ENCODE data around the gene MOGAT1.
"Not testable (repeated sequence)": the region's sequence is repeated elsewhere in the genome, so short reads cannot be mapped to it uniquely, and the experiment has no call there.

Gene MOGAT1

GRCh38 chr2:222714361-222715241 is 43.1 kb downstream of the MOGAT1 start:
- Histone ChIP-seq H3K4me1 (ENCODE audit: insufficient read depth, low read length) (peaks cover 13% of the 10 kb centered on the region), H3K27me3 (ENCODE audit: control insufficient read depth in 1 of 2, insufficient read depth in 2 of 2, low read length in 2 of 2) (no peaks in the 10 kb centered on the region), H3K4me3 (ENCODE audit: low read depth in 1 of 2, low read length in 2 of 2) (no peak overlapping the region), H3K9ac (ENCODE audit: low read length) (no peak overlapping the region), H3K36me3 (ENCODE audit: insufficient read depth, low read length) (no peaks in the 10 kb centered on the region), H3K9me3 (ENCODE audit: low read length) (no peaks in the 10 kb centered on the region), H3K27ac (ENCODE audit: low read depth, low read length) (no peak overlapping the region)

- Histone ChIP-seq H3K9ac (ENCODE audit: low read length) (no peak overlapping the region), H3K27me3 (ENCODE audit: control insufficient read depth in 1 of 2, insufficient read depth in 2 of 2, low read length in 2 of 2) (no peaks in the 10 kb centered on the region), H3K27ac (ENCODE audit: low read depth, low read length) (no peak overlapping the region), H3K4me1 (ENCODE audit: insufficient read depth, low read length) (peaks cover 13% of the 10 kb centered on the region), H3K9me3 (ENCODE audit: low read length) (no peaks in the 10 kb centered on the region), H3K36me3 (ENCODE audit: insufficient read depth, low read length) (no peaks in the 10 kb centered on the region), H3K4me3 (ENCODE audit: low read depth in 1 of 2, low read length in 2 of 2) (no peak overlapping the region)
Observed at GRCh38 chr2:222715742-222716141, 44.3 kb downstream of the MOGAT1 start.

DNA sequence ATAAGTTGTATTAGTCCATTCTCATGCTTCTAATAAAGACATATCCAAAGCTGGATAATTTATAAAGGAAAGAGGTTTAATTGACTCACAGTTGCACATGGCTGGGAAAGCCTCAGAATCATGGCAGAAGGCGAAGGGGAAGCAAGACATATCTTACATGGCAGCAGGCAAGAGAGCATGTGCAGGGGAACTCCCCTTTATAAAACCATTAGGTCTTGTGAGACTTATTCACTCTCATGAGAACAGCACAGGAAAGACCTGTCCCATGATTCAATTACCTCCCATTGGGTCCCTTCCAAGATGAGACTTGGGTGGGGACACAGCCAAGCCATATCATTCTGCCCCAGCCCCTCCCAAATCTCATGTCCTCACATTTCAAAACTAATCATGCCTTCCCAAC is 48.3 kb downstream of the MOGAT1 start:
- H3K27me3 ChIP-seq (ENCODE audit: control insufficient read depth in 1 of 2, insufficient read depth in 2 of 2, low read length in 2 of 2); H3K9me3 ChIP-seq (ENCODE audit: low read length); H3K4me1 ChIP-seq (ENCODE audit: insufficient read depth, low read length); H3K4me3 ChIP-seq (ENCODE audit: low read depth in 1 of 2, low read length in 2 of 2); H3K9ac ChIP-seq (ENCODE audit: low read length); H3K36me3 ChIP-seq (ENCODE audit: insufficient read depth, low read length); H3K27ac ChIP-seq (ENCODE audit: low read depth, low read length): not testable (repeated sequence)

- not testable (repeated sequence) for H3K27ac ChIP-seq (ENCODE audit: low read depth, low read length); H3K9me3 ChIP-seq (ENCODE audit: low read length); H3K9ac ChIP-seq (ENCODE audit: low read length); H3K36me3 ChIP-seq (ENCODE audit: insufficient read depth, low read length); H3K27me3 ChIP-seq (ENCODE audit: control insufficient read depth in 1 of 2, insufficient read depth in 2 of 2, low read length in 2 of 2); H3K4me1 ChIP-seq (ENCODE audit: insufficient read depth, low read length); H3K4me3 ChIP-seq (ENCODE audit: low read depth in 1 of 2, low read length in 2 of 2)
Observed at GRCh38 chr2:222721597-222721996, 50.1 kb downstream of the MOGAT1 start.

DNA sequence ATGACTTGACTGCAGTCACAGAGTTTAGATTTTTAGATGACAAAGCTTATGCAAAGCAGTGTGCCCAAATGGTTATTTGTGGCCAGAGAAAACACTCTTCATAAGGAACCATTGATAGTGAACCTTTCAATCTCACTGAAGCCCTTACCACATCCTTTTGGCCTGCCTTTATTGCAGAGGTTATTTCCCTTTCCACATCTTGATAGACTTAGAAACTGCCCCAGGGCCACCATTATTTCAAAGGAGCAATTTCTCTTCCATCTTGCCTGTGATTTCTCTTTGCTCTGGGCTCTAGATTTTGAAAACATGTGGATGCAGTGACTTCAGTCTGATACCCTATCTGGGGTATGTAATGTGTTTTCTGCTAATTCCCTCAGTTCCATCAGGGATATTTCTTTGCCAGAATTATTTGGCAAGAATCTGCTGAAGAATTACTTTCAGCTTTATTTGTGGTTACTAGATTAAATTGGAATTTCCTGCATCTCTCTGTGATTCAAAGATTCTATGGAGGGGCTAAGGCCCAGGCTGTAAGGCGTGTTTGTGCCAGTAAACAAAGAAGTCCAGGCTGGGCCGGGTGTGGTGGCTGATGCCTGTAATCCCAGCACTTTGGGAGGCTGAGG is 51.0 kb downstream of the MOGAT1 start:
- Histone ChIP-seq H3K9me3 (ENCODE audit: low read length) (no peaks in the 10 kb centered on the region), H3K27me3 (ENCODE audit: control insufficient read depth in 1 of 2, insufficient read depth in 2 of 2, low read length in 2 of 2) (no peaks in the 10 kb centered on the region), H3K4me1 (ENCODE audit: insufficient read depth, low read length) (no peaks in the 10 kb centered on the region), H3K4me3 (ENCODE audit: low read depth in 1 of 2, low read length in 2 of 2) (no peak overlapping the region), H3K36me3 (ENCODE audit: insufficient read depth, low read length) (no peaks in the 10 kb centered on the region), H3K9ac (ENCODE audit: low read length) (no peak overlapping the region), H3K27ac (ENCODE audit: low read depth, low read length) (no peak overlapping the region)

GRCh38 chr2:222724208-222724607 is 52.8 kb downstream of the MOGAT1 start:
- H3K9me3 ChIP-seq (ENCODE audit: low read length) = no peaks in the 10 kb centered on the region
- no peak overlapping the region for H3K4me3 ChIP-seq (ENCODE audit: low read depth in 1 of 2, low read length in 2 of 2)
- no peak overlapping the region for H3K27ac ChIP-seq (ENCODE audit: low read depth, low read length)
- H3K36me3 ChIP-seq (ENCODE audit: insufficient read depth, low read length) = no peaks in the 10 kb centered on the region
- H3K9ac ChIP-seq (ENCODE audit: low read length) = no peak overlapping the region
- no peaks in the 10 kb centered on the region for H3K27me3 ChIP-seq (ENCODE audit: control insufficient read depth in 1 of 2, insufficient read depth in 2 of 2, low read length in 2 of 2)
- no peaks in the 10 kb centered on the region for H3K4me1 ChIP-seq (ENCODE audit: insufficient read depth, low read length)

GRCh38 chr2:222728621-222729020 is 57.2 kb downstream of the MOGAT1 start:
- Histone ChIP-seq H3K27ac (ENCODE audit: low read depth, low read length) (no peak overlapping the region), H3K4me3 (ENCODE audit: low read depth in 1 of 2, low read length in 2 of 2) (no peak overlapping the region), H3K9ac (ENCODE audit: low read length) (no peak overlapping the region), H3K36me3 (ENCODE audit: insufficient read depth, low read length) (no peaks in the 10 kb centered on the region), H3K27me3 (ENCODE audit: control insufficient read depth in 1 of 2, insufficient read depth in 2 of 2, low read length in 2 of 2) (no peaks in the 10 kb centered on the region), H3K9me3 (ENCODE audit: low read length) (no peaks in the 10 kb centered on the region), H3K4me1 (ENCODE audit: insufficient read depth, low read length) (peaks cover 24% of the 10 kb centered on the region)

DNA sequence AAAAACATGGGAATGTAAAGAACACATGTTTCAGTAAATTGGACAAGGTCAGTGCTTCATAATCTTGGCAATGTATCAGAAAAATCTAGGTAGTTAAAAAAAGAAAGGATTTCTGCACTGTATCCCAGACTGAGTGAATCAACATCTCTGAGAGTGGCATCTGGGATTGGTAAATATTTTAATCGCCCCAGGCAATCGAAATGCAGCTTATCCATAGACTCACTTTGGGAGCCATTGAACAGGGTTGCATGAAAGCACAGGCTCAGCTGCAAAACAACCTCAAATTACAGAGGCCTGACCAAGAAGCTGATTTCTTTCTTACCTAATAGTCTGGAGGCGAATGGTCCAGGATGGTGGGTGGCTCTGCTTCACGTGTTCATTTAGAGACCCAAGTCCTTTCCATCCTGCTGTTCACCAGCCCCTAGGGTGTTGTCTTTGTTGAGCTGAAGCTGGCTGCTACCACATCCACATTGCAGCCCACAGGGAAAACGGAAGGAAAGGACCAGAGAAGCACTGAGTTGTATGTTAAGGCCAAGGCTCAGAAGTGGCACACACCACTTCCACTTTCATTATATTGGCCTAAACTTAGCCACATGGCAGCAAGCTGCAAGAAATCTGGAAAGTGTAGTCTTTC is 59.0 kb downstream of the MOGAT1 start:
- H3K27me3 ChIP-seq (ENCODE audit: control insufficient read depth in 1 of 2, insufficient read depth in 2 of 2, low read length in 2 of 2) = no peaks in the 10 kb centered on the region
- no peaks in the 10 kb centered on the region for H3K36me3 ChIP-seq (ENCODE audit: insufficient read depth, low read length)
- H3K4me1 ChIP-seq (ENCODE audit: insufficient read depth, low read length) = peaks cover 38% of the 10 kb centered on the region
- H3K9ac ChIP-seq (ENCODE audit: low read length) = no peak overlapping the region
- H3K27ac ChIP-seq (ENCODE audit: low read depth, low read length) = no peak overlapping the region
- H3K4me3 ChIP-seq (ENCODE audit: low read depth in 1 of 2, low read length in 2 of 2) = peak overlapping the region in 1 of 2 donors; percentile 2
- no peaks in the 10 kb centered on the region for H3K9me3 ChIP-seq (ENCODE audit: low read length)

- Histone ChIP-seq H3K9ac (ENCODE audit: low read length) (no peak overlapping the region), H3K36me3 (ENCODE audit: insufficient read depth, low read length) (no peaks in the 10 kb centered on the region), H3K27me3 (ENCODE audit: control insufficient read depth in 1 of 2, insufficient read depth in 2 of 2, low read length in 2 of 2) (no peaks in the 10 kb centered on the region), H3K4me3 (ENCODE audit: low read depth in 1 of 2, low read length in 2 of 2) (no peak overlapping the region), H3K4me1 (ENCODE audit: insufficient read depth, low read length) (peaks cover 38% of the 10 kb centered on the region), H3K9me3 (ENCODE audit: low read length) (no peaks in the 10 kb centered on the region), H3K27ac (ENCODE audit: low read depth, low read length) (no peak overlapping the region)
Observed at GRCh38 chr2:222731201-222731621, 59.8 kb downstream of the MOGAT1 start.

- Histone ChIP-seq H3K27ac (ENCODE audit: low read depth, low read length) (peak overlapping the region; percentile 3), H3K9ac (ENCODE audit: low read length) (no peak overlapping the region), H3K27me3 (ENCODE audit: control insufficient read depth in 1 of 2, insufficient read depth in 2 of 2, low read length in 2 of 2) (no peaks in the 10 kb centered on the region), H3K36me3 (ENCODE audit: insufficient read depth, low read length) (no peaks in the 10 kb centered on the region), H3K4me3 (ENCODE audit: low read depth in 1 of 2, low read length in 2 of 2) (no peak overlapping the region), H3K4me1 (ENCODE audit: insufficient read depth, low read length) (peaks cover 38% of the 10 kb centered on the region), H3K9me3 (ENCODE audit: low read length) (no peaks in the 10 kb centered on the region)
Observed at GRCh38 chr2:222732489-222733178, 61.2 kb downstream of the MOGAT1 start.

DNA sequence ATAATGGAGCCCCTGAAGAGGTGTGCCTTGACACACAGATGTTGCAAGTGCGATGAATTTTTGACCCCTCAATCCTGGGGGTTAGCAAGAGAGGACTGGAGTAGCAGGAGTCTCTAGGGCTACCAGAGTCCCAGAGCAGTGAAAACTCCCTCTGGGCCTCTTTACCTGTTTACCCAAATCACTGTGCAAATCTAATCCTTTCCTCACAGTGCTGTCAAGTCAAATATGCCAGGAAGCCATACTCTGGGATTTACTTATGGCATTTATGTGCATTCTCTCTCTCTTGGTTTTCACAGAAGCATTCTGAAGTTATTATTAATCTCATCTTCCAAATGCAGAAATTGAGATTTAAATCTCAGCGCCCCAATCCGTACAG is 62.0 kb downstream of the MOGAT1 start:
- Histone ChIP-seq H3K9ac (ENCODE audit: low read length) (no peak overlapping the region), H3K36me3 (ENCODE audit: insufficient read depth, low read length) (no peaks in the 10 kb centered on the region), H3K4me3 (ENCODE audit: low read depth in 1 of 2, low read length in 2 of 2) (no peak overlapping the region), H3K27me3 (ENCODE audit: control insufficient read depth in 1 of 2, insufficient read depth in 2 of 2, low read length in 2 of 2) (no peaks in the 10 kb centered on the region), H3K4me1 (ENCODE audit: insufficient read depth, low read length) (peaks cover 38% of the 10 kb centered on the region), H3K27ac (ENCODE audit: low read depth, low read length) (no peak overlapping the region), H3K9me3 (ENCODE audit: low read length) (no peaks in the 10 kb centered on the region)
